Measurements from ENCODE around the gene TRDN. TPM values are rescaled to one million over a fixed set of nuclear protein-coding genes. Genes with fewer than 3 reads are reported as not detected.
"Not testable (repeated sequence)": the region's sequence is repeated elsewhere in the genome, so short reads cannot be mapped to it uniquely, and the experiment has no call there.

TRDN gene
- total RNA-seq, 1 donor from 2014 or later, result not detected

GRCh38 chr6:123562677-123563076 is 74.1 kb downstream of the TRDN start:
- intact Hi-C loops (cut with micrococcal nuclease), result no loop called here

GRCh38 chr6:123562264-123562663 is 74.5 kb downstream of the TRDN start:
- intact Hi-C loops (cut with micrococcal nuclease), result no loop called here

DNA sequence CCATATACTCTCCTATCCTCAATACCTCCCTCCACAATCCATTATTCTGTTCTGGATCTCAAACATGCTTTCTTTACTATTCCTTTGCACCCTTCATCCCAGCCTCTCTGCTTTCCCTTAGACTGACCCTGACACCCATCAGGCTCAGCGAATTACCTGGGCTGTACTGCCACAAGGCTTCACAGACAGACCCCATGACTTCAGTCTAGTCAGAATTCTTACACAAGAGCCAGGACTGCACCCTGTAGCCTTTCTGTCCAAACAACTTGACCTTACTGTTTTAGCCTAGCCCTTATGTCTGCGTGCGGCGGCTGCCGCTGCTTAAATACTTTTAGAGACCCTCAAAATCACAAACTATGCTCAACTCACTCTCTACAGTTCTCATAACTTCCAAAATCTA is 76.9 kb downstream of the TRDN start:
- intact Hi-C loops (cut with micrococcal nuclease), result not testable (repeated sequence)

GRCh38 chr6:123557474-123557873 is 79.3 kb downstream of the TRDN start:
- intact Hi-C loops (cut with micrococcal nuclease), result not testable (repeated sequence)

GRCh38 chr6:123551939-123552707 is 84.6 kb downstream of the TRDN start:
- intact Hi-C loops (cut with micrococcal nuclease), result no loop called here

- intact Hi-C loops (cut with micrococcal nuclease), result no loop called here
Measured at GRCh38 chr6:123550052-123550617, 86.6 kb downstream of the TRDN start.

- intact Hi-C loops (cut with micrococcal nuclease), result no loop called here
Measured at GRCh38 chr6:123549476-123549875, 87.3 kb downstream of the TRDN start.

GRCh38 chr6:123547216-123547978 is 89.4 kb downstream of the TRDN start:
- intact Hi-C loops (cut with micrococcal nuclease), result no loop called here

- intact Hi-C loops (cut with micrococcal nuclease), result no loop called here
Measured at GRCh38 chr6:123546537-123546936, 90.2 kb downstream of the TRDN start.

- intact Hi-C loops (cut with micrococcal nuclease), result no loop called here
Measured at GRCh38 chr6:123541462-123541861, 95.3 kb downstream of the TRDN start.

GRCh38 chr6:123533862-123534648 is 102.7 kb downstream of the TRDN start:
- intact Hi-C loops (cut with micrococcal nuclease), result no loop called here

DNA sequence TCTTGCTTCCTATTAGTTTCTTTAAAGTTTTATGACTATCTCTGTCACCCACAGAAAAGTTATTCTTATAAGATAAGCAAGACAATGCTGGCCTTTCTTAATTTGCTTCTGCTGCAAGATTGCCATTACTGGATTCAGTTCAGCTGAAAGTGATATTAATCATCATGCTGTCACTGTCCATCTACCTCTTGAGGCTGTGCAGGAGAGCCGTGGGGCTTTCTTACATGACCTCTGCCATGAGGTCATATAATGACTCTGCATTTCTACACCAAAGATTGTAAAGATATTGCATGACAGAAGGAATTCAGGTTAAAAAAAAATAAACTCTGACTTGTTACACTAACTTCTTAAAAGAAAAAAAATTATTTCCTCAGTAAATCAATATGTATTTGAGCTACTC is 106.9 kb downstream of the TRDN start:
- intact Hi-C loops (cut with micrococcal nuclease), result no loop called here

- intact Hi-C loops (cut with micrococcal nuclease), result no loop called here
Measured at GRCh38 chr6:123529058-123529457, 107.7 kb downstream of the TRDN start.

DNA sequence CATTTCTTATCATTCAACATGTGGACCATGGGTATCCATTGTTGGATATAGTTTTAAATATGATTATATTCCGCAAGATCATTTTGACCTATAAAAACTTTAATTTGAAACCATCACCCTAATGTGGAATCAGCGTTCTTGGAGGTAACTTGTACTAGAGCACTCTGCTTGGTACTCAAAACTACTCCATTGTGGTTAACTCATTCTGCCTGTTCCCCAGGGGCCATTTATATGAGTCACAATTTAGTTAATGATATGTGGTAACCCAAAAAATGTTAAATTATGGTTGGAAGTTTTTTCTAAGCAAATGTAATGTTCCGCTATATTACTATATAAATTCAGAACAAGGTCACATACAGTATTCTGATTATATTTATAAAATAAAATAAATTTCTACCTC is 109.3 kb downstream of the TRDN start:
- intact Hi-C loops (cut with micrococcal nuclease), result no loop called here

DNA sequence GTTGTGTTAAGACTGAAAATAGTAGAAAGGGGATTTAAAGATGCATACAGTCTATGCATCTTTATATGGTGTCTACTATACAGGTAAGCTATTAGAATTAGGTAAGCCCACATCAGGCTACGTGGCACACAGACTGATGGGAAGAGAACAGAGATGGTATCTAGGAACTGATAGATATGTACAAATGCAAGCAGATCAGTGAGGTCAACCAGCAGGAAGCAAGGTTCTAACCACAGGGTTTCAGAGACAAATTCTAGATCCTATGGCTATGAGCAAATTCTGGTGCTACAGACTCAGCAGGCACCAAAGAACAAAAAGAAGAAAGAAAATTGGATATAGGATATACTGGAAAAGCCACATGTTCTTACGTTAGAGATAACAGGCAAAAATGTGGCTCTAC is 110.6 kb downstream of the TRDN start:
- intact Hi-C loops (cut with micrococcal nuclease), result no loop called here

GRCh38 chr6:123524781-123525180 is 112.0 kb downstream of the TRDN start:
- intact Hi-C loops (cut with micrococcal nuclease), result no loop called here

- intact Hi-C loops (cut with micrococcal nuclease), result no loop called here
Measured at GRCh38 chr6:123520217-123520616, 116.5 kb downstream of the TRDN start.

- intact Hi-C loops (cut with micrococcal nuclease), result no loop called here
Measured at GRCh38 chr6:123519189-123519505, 117.6 kb downstream of the TRDN start.

DNA sequence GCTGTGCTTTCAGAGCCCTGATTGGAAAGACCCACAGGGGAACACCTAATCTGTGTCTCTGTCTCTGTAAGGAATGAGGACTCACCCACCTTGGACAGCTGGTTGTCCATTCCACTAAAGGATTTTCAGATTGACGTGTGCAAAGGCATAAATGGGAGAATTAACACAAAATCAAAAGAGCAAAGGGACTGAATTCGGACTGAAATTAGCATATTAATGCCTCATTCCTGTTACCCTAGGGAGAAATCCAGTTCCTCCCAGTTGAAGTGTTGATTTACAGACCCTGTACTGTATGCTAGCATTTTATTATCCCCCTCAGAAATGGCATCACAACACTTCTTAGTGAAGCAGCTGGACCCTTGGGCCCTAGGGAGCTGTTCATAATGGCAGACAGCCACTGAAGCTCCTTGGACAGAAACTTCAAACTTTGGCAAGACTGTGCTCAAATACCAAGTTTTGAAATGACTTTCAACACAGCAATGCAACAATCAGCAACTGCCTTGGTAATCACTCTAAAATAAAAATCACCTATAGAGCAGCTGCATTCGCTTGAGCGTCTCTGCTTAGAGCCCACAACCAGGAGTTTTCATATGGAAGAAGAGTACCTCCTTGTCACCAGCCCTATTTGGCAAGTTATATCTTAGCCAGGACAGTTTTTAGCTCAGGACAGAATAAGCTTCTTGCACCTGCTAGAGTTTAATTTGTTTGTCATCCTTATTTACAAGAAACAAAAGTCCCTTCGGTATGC is 118.1 kb downstream of the TRDN start:
- intact Hi-C loops (cut with micrococcal nuclease), result no loop called here

DNA sequence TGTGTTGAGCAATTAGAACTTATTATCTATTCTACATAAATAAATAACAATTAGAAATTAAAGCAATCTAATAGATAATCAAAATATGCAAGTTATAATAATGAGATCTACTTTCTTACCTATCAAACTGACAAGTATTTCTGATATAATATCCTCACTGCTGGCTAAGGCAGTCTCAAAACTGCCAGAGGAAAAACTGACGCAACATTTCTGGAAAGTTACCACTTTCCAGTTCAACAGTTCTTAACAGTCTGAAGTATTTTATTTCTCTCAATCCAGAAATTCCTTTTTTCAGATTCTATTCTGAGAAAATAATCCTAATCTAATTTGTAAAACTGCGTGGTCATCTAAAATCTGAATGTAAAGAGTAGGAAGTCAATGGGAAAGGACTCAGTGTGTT is 121.0 kb downstream of the TRDN start:
- intact Hi-C loops (cut with micrococcal nuclease), result no loop called here

- intact Hi-C loops (cut with micrococcal nuclease), result no loop called here
Measured at GRCh38 chr6:123509112-123509511, 127.6 kb downstream of the TRDN start.

All from T-helper 2 cell treated with Interferon-gamma antibody and Interleukin-4, amounts not matched to agents 100 ng/mL and 5 ng/mL, for 36 hours (primary cell).